Measurements from ENCODE around the gene GPM6B.

DNA sequence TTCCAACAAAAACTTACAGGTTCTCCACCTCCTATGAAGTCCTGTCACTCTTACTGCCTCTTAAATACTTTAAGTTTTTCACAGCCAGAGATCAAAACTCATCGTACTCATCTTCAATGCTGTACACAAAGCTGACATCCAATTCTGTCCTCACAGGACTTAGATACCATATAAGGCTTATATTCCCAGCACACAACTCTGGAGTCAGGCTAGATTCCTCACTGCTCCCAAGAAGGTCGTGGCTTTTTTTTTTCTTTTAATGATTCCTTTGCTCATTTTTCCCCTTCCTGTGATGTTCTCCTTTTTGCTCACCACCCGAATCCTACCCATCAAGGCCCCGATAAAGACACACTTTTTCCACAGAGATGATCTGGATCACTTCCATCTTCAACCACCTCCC is 83.4 kb downstream of the GPM6B start:
- TF ChIP-seq POLR2A (IDR thresholded peaks at IDR 0.05; ENCODE audit: low read length) (no peak), GATA1 (IDR thresholded peaks at IDR 0.05; ENCODE audit: low read depth, low read length) (no peak)
